H9 (cell line): ENCODE data around the gene ZNF638. TPM values are rescaled to one million over a fixed set of nuclear protein-coding genes. Genes with fewer than 3 reads are reported as not detected.
A peak's percentile ranks its signal among the peaks of the same experiment; 100 is the strongest.

Experiments used
- DNase-seq: peaks from one replicate; pipeline ENCODE4 v3.0.0-alpha.2; 2017
- H2AFZ ChIP-seq: one replicate; pipeline ENCODE4 v1.6.1; 2013; ENCODE audit warnings: mild to moderate bottlenecking, low read length, control low read depth, moderate library complexity
- H2AK5ac ChIP-seq: 2 replicates; pipeline ENCODE4 v1.6.1; 2013; ENCODE audit warnings: low read length, control low read depth, mixed read lengths; ENCODE audit not compliant: insufficient read length
- H2BK120ac ChIP-seq: one replicate; pipeline ENCODE4 v1.6.1; 2013; ENCODE audit warnings: low read depth, mild to moderate bottlenecking, low read length, control low read depth, inconsistent platforms; ENCODE audit not compliant: poor library complexity, severe bottlenecking
- H2BK12ac ChIP-seq: 2 replicates; pipeline ENCODE4 v1.6.1; 2013; ENCODE audit warnings: low read length, control low read depth, mixed read lengths, low read depth; ENCODE audit not compliant: insufficient read length
- H2BK15ac ChIP-seq: 2 replicates; pipeline ENCODE4 v1.6.1; 2013; ENCODE audit warnings: low read depth, low read length, control low read depth
- H2BK20ac ChIP-seq: one replicate; pipeline ENCODE4 v1.6.1; 2013; ENCODE audit warnings: low read depth, mild to moderate bottlenecking, low read length, control low read depth, inconsistent platforms; ENCODE audit not compliant: poor library complexity, severe bottlenecking
- H2BK5ac ChIP-seq: 2 replicates; pipeline ENCODE4 v1.6.1; 2013; ENCODE audit warnings: low read length, control low read depth, mixed read lengths; ENCODE audit not compliant: insufficient read length
- H3K14ac ChIP-seq: 2 replicates; pipeline ENCODE4 v1.6.1; 2013; ENCODE audit warnings: low read length, control low read depth; ENCODE audit not compliant: insufficient read depth
- H3K18ac ChIP-seq: 2 replicates; pipeline ENCODE4 v1.6.1; 2013; ENCODE audit warnings: low read depth, mild to moderate bottlenecking, mixed read lengths, low read length, control low read depth; ENCODE audit not compliant: insufficient read length
- H3K23ac ChIP-seq: 2 replicates; pipeline ENCODE4 v1.6.1; 2013; ENCODE audit warnings: low read length, control low read depth, mixed read lengths, low read depth; ENCODE audit not compliant: insufficient read length
- H3K23me2 ChIP-seq: 2 replicates; pipeline ENCODE4 v1.6.1; 2013; ENCODE audit warnings: low read depth, mild to moderate bottlenecking, mixed read lengths, low read length, control low read depth; ENCODE audit not compliant: insufficient read length, poor library complexity, severe bottlenecking
- H3K27ac ChIP-seq: 2 replicates; pipeline ENCODE4 v1.5.1; 2013; ENCODE audit warnings: low read length, control low read depth, mixed read lengths, low read depth; ENCODE audit not compliant: insufficient read length
- H3K27me3 ChIP-seq: 2 replicates; pipeline ENCODE4 v1.6.1; 2013; ENCODE audit warnings: low read length, control low read depth, inconsistent platforms; ENCODE audit not compliant: insufficient read depth
- H3K4ac ChIP-seq: 2 replicates; pipeline ENCODE4 v1.6.1; 2013; ENCODE audit warnings: low read depth, mild to moderate bottlenecking, control low read depth, inconsistent platforms, low read length, moderate library complexity
- H3K4me1 ChIP-seq: 2 replicates; pipeline ENCODE4 v1.6.1; 2013; ENCODE audit warnings: low read length, control low read depth, inconsistent platforms; ENCODE audit not compliant: insufficient read depth
- H3K4me2 ChIP-seq: 2 replicates; pipeline ENCODE4 v1.6.1; 2013; ENCODE audit warnings: low read length, control low read depth, mixed read lengths; ENCODE audit not compliant: insufficient read length, insufficient read depth
- H3K56ac ChIP-seq: 2 replicates; pipeline ENCODE4 v1.6.1; 2013; ENCODE audit warnings: low read depth, mild to moderate bottlenecking, mixed read lengths, low read length, control low read depth; ENCODE audit not compliant: insufficient read length
- H3K79me1 ChIP-seq: 2 replicates; pipeline ENCODE4 v1.6.1; 2013; ENCODE audit warnings: low read depth, mild to moderate bottlenecking, moderate library complexity, low read length, control low read depth, inconsistent platforms; ENCODE audit not compliant: insufficient read depth, poor library complexity, severe bottlenecking
- H3K79me2 ChIP-seq: 2 replicates; pipeline ENCODE4 v1.6.1; 2013; ENCODE audit warnings: low read length, control low read depth, inconsistent platforms; ENCODE audit not compliant: insufficient read depth
- H3K9ac ChIP-seq: 2 replicates; pipeline ENCODE4 v1.6.1; 2013; ENCODE audit warnings: low read length, control low read depth, mixed read lengths; ENCODE audit not compliant: insufficient read length; ENCODE audit errors: extremely low read depth
- H3K9me3 ChIP-seq: one replicate; pipeline ENCODE4 v1.6.1; 2013; ENCODE audit warnings: low read depth, low read length, inconsistent platforms; ENCODE audit not compliant: control insufficient read depth
- H3T11ph ChIP-seq: one replicate; pipeline ENCODE4 v1.6.1; 2013; ENCODE audit warnings: mild to moderate bottlenecking, low read length, control low read depth, inconsistent platforms
- H4K20me1 ChIP-seq: one replicate; pipeline ENCODE4 v1.6.1; 2013; ENCODE audit not compliant: control insufficient read depth, insufficient read length, insufficient read depth
- H4K5ac ChIP-seq: 2 replicates; pipeline ENCODE4 v1.6.1; 2013; ENCODE audit warnings: low read depth, mild to moderate bottlenecking, mixed read lengths, low read length, control low read depth; ENCODE audit not compliant: insufficient read length
- H4K8ac ChIP-seq: replicated peaks from 2 replicates; pipeline ENCODE4 v1.6.1; 2013; ENCODE audit warnings: low read length, control low read depth, mixed read lengths, low read depth; ENCODE audit not compliant: insufficient read length
- H4K91ac ChIP-seq: 2 replicates; pipeline ENCODE4 v1.6.1; 2013; ENCODE audit warnings: low read depth, mild to moderate bottlenecking, moderate library complexity, mixed read lengths, low read length, control low read depth; ENCODE audit not compliant: insufficient read length
- H3K27ac Mint-ChIP-seq, 3 experiments: 2 replicates in 2 of 3; 3 replicates in 1 of 3; pipeline ENCODE4 v1.8.0; 2020 to 2021; ENCODE audit warnings: mixed read lengths in 3 of 3, mild to moderate bottlenecking in 1 of 3, moderate library complexity in 1 of 3
- H3K27me3 Mint-ChIP-seq: 2 replicates; pipeline ENCODE4 v1.8.0; 2021; ENCODE audit warnings: low read depth, mild to moderate bottlenecking, moderate library complexity, mixed read lengths
- H3K36me3 Mint-ChIP-seq, 3 experiments: 2 replicates in 2 of 3; 3 replicates in 1 of 3; pipeline ENCODE4 v1.8.0; 2020 to 2021; ENCODE audit warnings: low read depth in 3 of 3, mixed read lengths in 3 of 3; ENCODE audit not compliant: insufficient read depth in 1 of 3
- H3K4me1 Mint-ChIP-seq, 2 experiments: 2 replicates each; pipeline ENCODE4 v1.8.0; 2020; ENCODE audit warnings: mixed read lengths in 2 of 2
- H3K4me3 Mint-ChIP-seq, 2 experiments: 2 replicates in 1 of 2; 3 replicates in 1 of 2; pipeline ENCODE4 v1.8.0; 2020 to 2021; ENCODE audit warnings: mild to moderate bottlenecking in 2 of 2, mixed read lengths in 2 of 2, moderate library complexity in 1 of 2
- H3K9me3 Mint-ChIP-seq, 2 experiments: 2 replicates in 1 of 2; 3 replicates in 1 of 2; pipeline ENCODE4 v1.8.0; 2020; ENCODE audit warnings: mild to moderate bottlenecking in 2 of 2, mixed read lengths in 2 of 2, moderate library complexity in 1 of 2
- WGBS: extraction: QIAGEN DNeasy Blood & Tissue Kit; methylation state at CpG from one replicate; pipeline ENCODE4 v1.1.7; 2013; ENCODE audit warnings: missing lambda C conversion rate, low lambda C conversion rate, mixed read lengths; ENCODE audit not compliant: insufficient read length; ENCODE audit errors: extremely low coverage; 5-methylcytosine and 5-hydroxymethylcytosine counted together
- total RNA-seq: library from RNA; stranded (reverse); gene quantifications from 2 replicates; pipeline ENCODE4 v1.2.1, GENCODE V29; 2021
- TF ChIP-seq, protein P1 (sequence below): fragments of 200-600 bp; sonication (generic); conservative IDR thresholded peaks from 3 replicates; pipeline ENCODE4 v1.8.0; 2021; ENCODE audit warnings: antibody characterized with exemption, mild to moderate bottlenecking

The ZNF638 gene
- total RNA-seq, 1 experiment from 2014 or later: 146 TPM

DNA sequence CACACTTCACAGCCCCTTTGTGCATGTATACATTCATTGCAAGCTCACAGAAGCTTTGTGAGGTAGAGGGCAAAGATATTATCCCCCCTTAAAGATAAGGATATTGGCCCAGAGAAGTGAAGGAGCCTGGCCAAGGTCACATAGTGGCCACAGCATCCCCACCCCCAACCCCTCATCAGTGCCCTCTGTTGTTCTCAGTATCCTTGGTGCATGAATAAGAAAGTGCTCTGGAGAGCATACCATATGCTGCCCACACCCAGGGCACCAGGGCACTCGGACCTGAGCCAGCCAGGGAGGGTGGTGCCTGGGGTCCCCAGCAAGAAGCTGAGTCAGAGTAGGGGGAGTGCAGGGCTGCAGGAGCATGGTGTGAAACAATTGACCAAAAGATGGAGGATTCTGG lies 125.0 kb downstream of the ZNF638 start:
- H3K79me2 ChIP-seq: no peaks in the 10 kb centered on the region
- H3K14ac ChIP-seq: no peak overlapping the region; the same call in 1 of the 2 replicates
- Mint-ChIP-seq H3K4me1 (peaks cover 54 to 55% of the 10 kb centered on the region in 2 experiments), H3K36me3 (no peaks in the 10 kb centered on the region), H3K4me3 (peak overlapping the region; percentile 36 to 64; a peak in 4 of 5 replicates), H3K9me3 (no peaks in the 10 kb centered on the region), H3K27me3 (peaks cover 56% of the 10 kb centered on the region), H3K27ac (peak overlapping the region in 1 of 3 experiments; percentile 92; a peak in 3 of 7 replicates)
- H3T11ph ChIP-seq: no peak overlapping the region
- H2BK15ac ChIP-seq: no peak overlapping the region
- H3K23ac ChIP-seq: no peak overlapping the region
- H4K8ac ChIP-seq: no peak overlapping the region
- H3K79me1 ChIP-seq: no peaks in the 10 kb centered on the region
- no peak overlapping the region for H3K9ac ChIP-seq
- H3K56ac ChIP-seq: no peak overlapping the region
- no peak overlapping the region for H2BK20ac ChIP-seq
- H3K4me1 ChIP-seq: peaks cover 14% of the 10 kb centered on the region
- no peak overlapping the region for H4K5ac ChIP-seq
- H2AFZ ChIP-seq: no peak overlapping the region
- H3K27me3 ChIP-seq: peaks cover 20% of the 10 kb centered on the region; the same call in 1 of the 2 replicates
- peaks cover 13% of the 10 kb centered on the region for H3K23me2 ChIP-seq
- no peak overlapping the region for H2BK120ac ChIP-seq
- H2BK12ac ChIP-seq: no peak overlapping the region
- H3K18ac ChIP-seq: no peak overlapping the region
- H3K9me3 ChIP-seq: no peaks in the 10 kb centered on the region
- WGBS: no CpG with 5 or more reads among the region's 1 CpG
- H4K20me1 ChIP-seq: no peaks in the 10 kb centered on the region
- H3K4me2 ChIP-seq: no peak overlapping the region
- H3K4ac ChIP-seq: no peak overlapping the region
- TF ChIP-seq, protein P1, sequence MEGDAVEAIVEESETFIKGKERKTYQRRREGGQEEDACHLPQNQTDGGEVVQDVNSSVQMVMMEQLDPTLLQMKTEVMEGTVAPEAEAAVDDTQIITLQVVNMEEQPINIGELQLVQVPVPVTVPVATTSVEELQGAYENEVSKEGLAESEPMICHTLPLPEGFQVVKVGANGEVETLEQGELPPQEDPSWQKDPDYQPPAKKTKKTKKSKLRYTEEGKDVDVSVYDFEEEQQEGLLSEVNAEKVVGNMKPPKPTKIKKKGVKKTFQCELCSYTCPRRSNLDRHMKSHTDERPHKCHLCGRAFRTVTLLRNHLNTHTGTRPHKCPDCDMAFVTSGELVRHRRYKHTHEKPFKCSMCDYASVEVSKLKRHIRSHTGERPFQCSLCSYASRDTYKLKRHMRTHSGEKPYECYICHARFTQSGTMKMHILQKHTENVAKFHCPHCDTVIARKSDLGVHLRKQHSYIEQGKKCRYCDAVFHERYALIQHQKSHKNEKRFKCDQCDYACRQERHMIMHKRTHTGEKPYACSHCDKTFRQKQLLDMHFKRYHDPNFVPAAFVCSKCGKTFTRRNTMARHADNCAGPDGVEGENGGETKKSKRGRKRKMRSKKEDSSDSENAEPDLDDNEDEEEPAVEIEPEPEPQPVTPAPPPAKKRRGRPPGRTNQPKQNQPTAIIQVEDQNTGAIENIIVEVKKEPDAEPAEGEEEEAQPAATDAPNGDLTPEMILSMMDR: no peak
- H4K91ac ChIP-seq: no peak overlapping the region
- H2AK5ac ChIP-seq: no peak overlapping the region
- no peak overlapping the region for H3K27ac ChIP-seq
- no peak for DNase-seq
- no peak overlapping the region for H2BK5ac ChIP-seq
